SK-N-SH (cell line): ENCODE results near the gene CHRNG.

Source experiments
- CTCF ChIP-seq: fragments of 200-600 bp; sonication (generic); IDR thresholded peaks from 2 replicates; pipeline ENCODE4 v1.6.1; 2017; ENCODE audit warnings: antibody characterized with exemption, mild to moderate bottlenecking, moderate library complexity
- EP300 ChIP-seq, 2 experiments: IDR thresholded peaks; 2 replicates each; pipeline versions ENCODE4 v1.4.0 to v1.6.1; 2012; ENCODE audit warnings: borderline replicate concordance in 1 of 2, low read depth in 1 of 2, low read length in 1 of 2
- JUND ChIP-seq: IDR thresholded peaks from 2 replicates; pipeline ENCODE4 v1.4.0; 2012
- POLR2AphosphoS5 ChIP-seq: IDR thresholded peaks from 2 replicates; pipeline ENCODE4 v1.6.1; 2012; ENCODE audit warnings: low read depth, low read length
- REST ChIP-seq: IDR thresholded peaks from 2 replicates; pipeline ENCODE4 v1.6.1; 2012; ENCODE audit warnings: mild to moderate bottlenecking, low read depth, low read length, moderate library complexity
- USF1 ChIP-seq: IDR thresholded peaks from 2 replicates; pipeline ENCODE4 v1.4.0; 2012; ENCODE audit warnings: low read depth, borderline replicate concordance

GRCh38 chr2:232575404-232575746 is 35.9 kb downstream of the CHRNG start:
- no peak for TF ChIP-seq CTCF
- TF ChIP-seq POLR2AphosphoS5 = no peak
- TF ChIP-seq JUND = no peak
- TF ChIP-seq REST = no peak
- no peak for TF ChIP-seq EP300 (IDR thresholded peaks at IDR 0.05; ENCODE audit: borderline replicate concordance in 1 of 2, low read depth in 1 of 2, low read length in 1 of 2)
- TF ChIP-seq USF1 = no peak
